Keratinocyte (primary cell): ENCODE data around the gene DRD2. TPM values are rescaled to one million over a fixed set of nuclear protein-coding genes. Genes with fewer than 3 reads are reported as not detected.

Experiments
- DNase-seq: peaks from one replicate; pipeline ENCODE4 v3.0.0-alpha.2; 2011; ENCODE audit warnings: low read depth, missing footprints, low spot score
- FAIRE-seq: peaks from 2 replicates; lab custom pipeline; 2011; peaks lifted over from hg19 to GRCh38; lab: Jason Lieb, UNC
- H2AFZ ChIP-seq: 2 replicates; pipeline ENCODE4 v1.6.0; 2012; ENCODE audit warnings: low read length, control low read depth, inconsistent platforms; ENCODE audit not compliant: control insufficient read depth
- H3K27ac ChIP-seq: 2 replicates; pipeline ENCODE4 v1.5.1; 2011; ENCODE audit warnings: low read length; ENCODE audit not compliant: control insufficient read depth, insufficient read depth
- H3K27me3 ChIP-seq: 3 replicates; pipeline ENCODE4 v1.6.0; 2011; ENCODE audit warnings: low read length; ENCODE audit not compliant: control insufficient read depth, insufficient read depth; ENCODE audit errors: extremely low read depth
- H3K36me3 ChIP-seq, 2 experiments: 2 replicates in 1 of 2; 3 replicates in 1 of 2; pipeline ENCODE4 v1.5.1; 2011; ENCODE audit warnings: low read length in 2 of 2, mild to moderate bottlenecking in 1 of 2; ENCODE audit not compliant: control insufficient read depth in 2 of 2, insufficient read depth in 2 of 2; ENCODE audit errors: extremely low read depth in 1 of 2
- H3K4me1 ChIP-seq: 3 replicates; pipeline ENCODE4 v1.5.1; 2011; ENCODE audit warnings: low read length; ENCODE audit not compliant: control insufficient read depth, insufficient read depth; ENCODE audit errors: extremely low read depth
- H3K4me2 ChIP-seq: 3 replicates; pipeline ENCODE4 v1.6.0; 2011; ENCODE audit warnings: low read depth, low read length; ENCODE audit not compliant: control insufficient read depth, insufficient read depth; ENCODE audit errors: extremely low read depth
- H3K4me3 ChIP-seq, 3 experiments: fragments of 200-600 bp in 1 of 3; sonication (generic) in 1 of 3; 2 replicates in 2 of 3; 3 replicates in 1 of 3; pipeline ENCODE4 v1.5.1; 2011 to 2016; ENCODE audit warnings: low read length in 3 of 3, mild to moderate bottlenecking in 3 of 3, control low read depth in 2 of 3, inconsistent platforms in 1 of 3, low read depth in 1 of 3, mixed read lengths in 1 of 3, mixed run types in 1 of 3, moderate library complexity in 1 of 3; ENCODE audit not compliant: control insufficient read depth in 2 of 3, insufficient read depth in 2 of 3; ENCODE audit errors: extremely low read depth in 1 of 3
- H3K79me2 ChIP-seq: 2 replicates; pipeline ENCODE4 v1.6.0; 2012; ENCODE audit warnings: low read length; ENCODE audit not compliant: control insufficient read depth, insufficient read depth
- H3K9ac ChIP-seq: 3 replicates; pipeline ENCODE4 v1.6.0; 2011; ENCODE audit warnings: low read length; ENCODE audit not compliant: control insufficient read depth, insufficient read depth; ENCODE audit errors: extremely low read depth
- H3K9me1 ChIP-seq: 3 replicates; pipeline ENCODE4 v1.6.0; 2011; ENCODE audit warnings: low read length; ENCODE audit not compliant: control insufficient read depth, insufficient read depth; ENCODE audit errors: extremely low read depth
- H3K9me3 ChIP-seq: 2 replicates; pipeline ENCODE4 v1.5.1; 2012; ENCODE audit warnings: low read depth, low read length; ENCODE audit not compliant: control insufficient read depth
- H4K20me1 ChIP-seq: 3 replicates; pipeline ENCODE4 v1.6.0; 2011; ENCODE audit warnings: low read length; ENCODE audit not compliant: control insufficient read depth, insufficient read depth; ENCODE audit errors: extremely low read depth
- CTCF ChIP-seq, 3 experiments: IDR thresholded peaks in 1 of 3; conservative IDR thresholded peaks in 1 of 3; optimal IDR thresholded peaks in 1 of 3; 2 replicates in 2 of 3; 3 replicates in 1 of 3; pipeline versions ENCODE3 to v1.5.1; 2011; ENCODE audit warnings: low read length in 3 of 3, mild to moderate bottlenecking in 3 of 3, moderate library complexity in 2 of 3, control low read depth in 1 of 3, inconsistent platforms in 1 of 3; ENCODE audit not compliant: insufficient read depth in 2 of 3; ENCODE audit errors: extremely low read depth in 1 of 3
- EZH2 ChIP-seq: IDR thresholded peaks from one replicate; pipeline ENCODE4 v1.6.1; 2012; ENCODE audit warnings: inconsistent platforms, mild to moderate bottlenecking, low read length, moderate library complexity
- dilution Hi-C: fragments of 300-500 bp; cut with MboI; formaldehyde crosslinking; loops from one replicate; pipeline ENCODE4 v1.7.0; 2020; ENCODE audit warnings: low sequenced_read_pairs; ENCODE audit not compliant: extremely low pct_ligation_motif_present
- polyA plus RNA-seq, 5 experiments: library from polyadenylated mRNA; depleted of rRNA in 3 of 5; stranded (reverse) in 3 of 5; stranded (forward) in 1 of 5; unstranded in 1 of 5; fragments of >200 nt; gene quantifications; 1 replicate in 1 of 5; 2 replicates in 3 of 5; 3 replicates in 1 of 5; pipeline versions ENCODE4 v1.2.1 to v1.2.3, GENCODE V29; 2011 to 2012; ENCODE audit warnings: missing spikeins in 2 of 5, low read depth in 1 of 5, low replicate concordance in 1 of 5

DRD2 gene
- polyA plus RNA-seq, 1 donor (not counting 4 experiments of a cell fraction or from before 2014, with no cell fraction given), result 0.26 TPM

- no peaks in the 10 kb centered on the region for H3K9me1 ChIP-seq
- no peak overlapping the region for H3K4me3 ChIP-seq
- no peaks in the 10 kb centered on the region for H3K36me3 ChIP-seq
- peaks cover 36% of the 10 kb centered on the region for H3K4me1 ChIP-seq
- TF ChIP-seq CTCF (optimal IDR thresholded peaks at IDR 0.05 in 1 of 3, IDR thresholded peaks at IDR 0.05 in 1 of 3, conservative IDR thresholded peaks at IDR 0.05 in 1 of 3; ENCODE audit: extremely low read depth in 1 of 3, insufficient read depth in 2 of 3, low read length in 3 of 3) (no peak), EZH2 (no peak)
- H3K27me3 ChIP-seq, result no peaks in the 10 kb centered on the region
- peak overlapping the region; percentile 59 for H3K4me2 ChIP-seq
- peak overlapping the region; percentile 57 for H3K27ac ChIP-seq
- no peaks in the 10 kb centered on the region for H3K9me3 ChIP-seq
- DNase-seq, result peak; percentile 41
- dilution Hi-C loops, result no loop called here
- peak overlapping the region; percentile 45 for H3K9ac ChIP-seq
- H3K79me2 ChIP-seq, result no peaks in the 10 kb centered on the region
- H2AFZ ChIP-seq, result no peak overlapping the region
- no peaks in the 10 kb centered on the region for H4K20me1 ChIP-seq
- FAIRE-seq, result peak; percentile 79
Observed at GRCh38 chr11:113377681-113378412, 97.4 kb downstream of the DRD2 start.

- H3K9me3 ChIP-seq, result no peaks in the 10 kb centered on the region
- TF ChIP-seq EZH2 (no peak), CTCF (optimal IDR thresholded peaks at IDR 0.05 in 1 of 3, IDR thresholded peaks at IDR 0.05 in 1 of 3, conservative IDR thresholded peaks at IDR 0.05 in 1 of 3; ENCODE audit: extremely low read depth in 1 of 3, insufficient read depth in 2 of 3, low read length in 3 of 3) (no peak)
- FAIRE-seq (no peak), DNase-seq (no peak)
- peaks cover 46% of the 10 kb centered on the region for H3K4me1 ChIP-seq
- no peaks in the 10 kb centered on the region for H3K79me2 ChIP-seq
- H3K4me2 ChIP-seq, result no peak overlapping the region
- H3K27ac ChIP-seq, result no peak overlapping the region
- no peaks in the 10 kb centered on the region for H3K27me3 ChIP-seq
- H3K9ac ChIP-seq, result no peak overlapping the region
- H3K9me1 ChIP-seq, result no peaks in the 10 kb centered on the region
- no peaks in the 10 kb centered on the region for H3K36me3 ChIP-seq
- H4K20me1 ChIP-seq, result no peaks in the 10 kb centered on the region
- H2AFZ ChIP-seq, result no peak overlapping the region
- dilution Hi-C loops, result no loop called here
- H3K4me3 ChIP-seq, result no peak overlapping the region
Observed at GRCh38 chr11:113376156-113376555, 99.0 kb downstream of the DRD2 start.
